ES-I3 (cell line): Measurements from ENCODE around the gene PCCA.
"Not testable (repeated sequence)": the region's sequence is repeated elsewhere in the genome, so short reads cannot be mapped to it uniquely, and the experiment has no call there.

Experiments used
- H3K36me3 ChIP-seq: 2 replicates; pipeline ENCODE4 v1.6.1; 2013; ENCODE audit warnings: mild to moderate bottlenecking, low read length, control low read depth, moderate library complexity; ENCODE audit not compliant: insufficient read depth
- H3K4me1 ChIP-seq: 2 replicates; pipeline ENCODE4 v1.6.1; 2013; ENCODE audit warnings: mild to moderate bottlenecking, control low read depth, low read length; ENCODE audit not compliant: insufficient read depth
- H3K9ac ChIP-seq: 2 replicates; pipeline ENCODE4 v1.6.1; 2013; ENCODE audit warnings: low read depth, mild to moderate bottlenecking, low read length, moderate library complexity
- H3K9me3 ChIP-seq: 2 replicates; pipeline ENCODE4 v1.6.1; 2013; ENCODE audit warnings: mild to moderate bottlenecking, low read length, moderate library complexity; ENCODE audit not compliant: control insufficient read depth, insufficient read depth

The PCCA gene

DNA sequence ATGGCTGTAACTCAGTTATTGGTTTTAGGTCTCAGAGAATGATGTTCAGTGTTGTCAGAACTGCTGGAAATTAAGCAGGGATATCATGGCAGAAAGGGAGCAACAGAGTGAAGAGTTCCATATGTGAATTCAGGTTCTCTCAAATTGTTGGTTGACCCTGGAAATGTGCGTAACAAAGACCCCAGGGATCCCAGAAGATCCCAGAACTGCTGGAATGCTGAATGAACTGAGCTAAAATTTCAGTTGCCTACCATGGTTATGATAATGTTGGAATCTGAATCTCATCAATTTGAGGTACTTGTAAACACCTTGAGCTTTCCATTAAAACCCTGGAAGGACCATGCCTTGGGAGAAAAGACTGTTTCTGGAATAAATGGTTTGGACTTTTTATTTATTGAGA is 268.9 kb downstream of the PCCA start:
- peaks cover 8% of the 10 kb centered on the region; the same call in 1 of the 2 replicates for H3K4me1 ChIP-seq
- no peaks in the 10 kb centered on the region for H3K36me3 ChIP-seq
- no peaks in the 10 kb centered on the region for H3K9me3 ChIP-seq
- no peak overlapping the region for H3K9ac ChIP-seq

DNA sequence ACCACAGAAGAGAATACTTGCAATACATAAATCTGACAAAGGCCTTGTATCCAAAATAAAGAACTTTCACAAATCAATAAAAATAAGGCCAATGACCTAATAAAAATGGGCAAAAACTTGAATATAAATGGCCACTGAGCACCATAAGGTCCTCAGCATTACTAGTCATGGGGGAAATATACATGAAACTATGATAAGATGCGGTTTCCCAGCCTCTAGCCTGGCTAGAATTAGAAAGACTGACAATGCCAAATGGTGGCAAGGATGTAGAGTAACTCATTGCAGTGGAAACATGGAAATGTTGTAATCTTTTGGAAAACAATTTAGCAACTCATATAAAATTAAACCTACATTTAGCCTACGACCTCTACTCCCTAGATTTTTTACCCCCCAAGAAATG is 272.6 kb downstream of the PCCA start:
- no peak overlapping the region for H3K9ac ChIP-seq
- H3K9me3 ChIP-seq: no peaks in the 10 kb centered on the region
- H3K36me3 ChIP-seq: no peaks in the 10 kb centered on the region
- peaks cover 17% of the 10 kb centered on the region for H3K4me1 ChIP-seq

DNA sequence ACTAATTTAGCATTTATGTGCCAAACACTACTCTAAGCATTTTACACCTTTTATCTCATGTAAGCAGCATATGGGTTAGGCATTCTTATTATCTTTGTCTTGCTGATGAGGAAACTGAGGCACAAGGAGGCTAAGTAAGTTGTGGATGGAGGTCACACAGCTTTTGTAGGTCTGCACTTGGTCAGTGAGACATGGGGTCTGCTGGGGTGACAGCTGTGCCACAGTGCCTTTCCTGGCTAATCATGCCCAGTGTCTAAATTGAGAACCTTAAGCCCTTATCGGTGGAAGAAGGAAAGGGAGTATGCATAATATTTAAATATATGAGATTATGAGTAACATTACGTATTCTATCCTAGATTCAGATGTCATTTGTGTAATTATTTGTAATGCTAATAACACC is 273.5 kb downstream of the PCCA start:
- Histone ChIP-seq H3K4me1 (peaks cover 13% of the 10 kb centered on the region), H3K9me3 (no peaks in the 10 kb centered on the region), H3K9ac (no peak overlapping the region), H3K36me3 (no peaks in the 10 kb centered on the region)

DNA sequence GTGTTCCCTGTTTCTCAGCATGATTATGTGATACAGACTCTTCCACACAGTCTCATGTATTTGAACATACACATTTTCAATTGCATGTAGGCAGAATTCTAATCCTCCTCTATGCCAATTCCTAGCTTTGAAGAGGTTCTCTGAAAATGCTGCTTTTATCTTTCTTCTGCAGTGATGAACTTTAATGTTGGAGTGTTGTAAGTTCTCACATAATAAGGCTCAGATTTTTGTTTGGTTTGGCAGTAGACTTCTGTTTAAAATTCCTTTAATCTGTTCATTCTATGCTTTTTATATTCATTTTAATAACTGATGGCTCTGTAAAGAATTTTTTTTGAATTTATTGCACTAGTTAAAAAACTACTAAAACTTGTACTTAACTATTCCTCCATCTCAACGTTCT is 273.9 kb downstream of the PCCA start:
- Histone ChIP-seq H3K9ac (no peak overlapping the region), H3K36me3 (no peaks in the 10 kb centered on the region), H3K9me3 (no peaks in the 10 kb centered on the region), H3K4me1 (peaks cover 10% of the 10 kb centered on the region)

DNA sequence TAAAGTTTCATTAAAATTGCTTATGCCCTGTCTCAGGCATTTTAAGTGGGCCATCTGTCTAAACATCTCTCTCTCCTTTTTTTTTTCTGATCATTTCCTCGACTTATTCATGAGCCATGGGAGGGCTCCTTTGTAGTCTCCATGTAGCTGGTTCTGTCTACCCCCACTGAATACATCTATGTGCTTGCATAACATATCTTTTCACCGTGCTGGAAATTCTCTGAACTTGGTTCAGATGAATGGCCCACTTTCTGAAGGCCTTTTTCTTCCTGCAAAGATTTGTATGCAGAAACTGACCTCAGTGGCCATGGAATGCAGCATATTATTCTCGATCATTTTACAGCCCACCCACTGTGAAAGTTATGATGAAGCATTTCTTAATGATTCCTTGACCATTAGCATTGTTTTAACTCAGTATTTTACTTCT is 274.4 kb downstream of the PCCA start:
- Histone ChIP-seq H3K9me3 (no peaks in the 10 kb centered on the region), H3K4me1 (peaks cover 10% of the 10 kb centered on the region), H3K36me3 (no peaks in the 10 kb centered on the region), H3K9ac (no peak overlapping the region)

DNA sequence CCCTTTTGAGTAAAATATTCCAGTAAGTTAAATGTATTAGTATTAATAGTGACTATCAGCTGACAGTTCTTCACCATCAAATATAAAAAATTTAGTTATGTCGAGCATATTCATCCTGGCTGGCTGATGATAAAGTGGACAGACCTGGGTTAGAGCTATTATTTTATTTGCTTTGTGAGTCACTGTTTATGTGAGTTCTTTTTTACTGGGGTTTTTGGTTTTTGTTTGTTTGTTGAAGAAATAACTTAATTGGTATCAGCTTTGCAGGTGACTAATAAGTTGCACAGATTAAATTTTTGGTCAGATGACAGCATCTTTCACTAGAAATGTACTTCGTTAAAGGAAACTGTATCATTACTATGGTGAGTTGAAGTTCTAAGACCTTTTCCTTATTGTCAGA is 275.0 kb downstream of the PCCA start:
- Histone ChIP-seq H3K9ac (no peak overlapping the region), H3K9me3 (no peaks in the 10 kb centered on the region), H3K36me3 (no peaks in the 10 kb centered on the region), H3K4me1 (peaks cover 10% of the 10 kb centered on the region)

DNA sequence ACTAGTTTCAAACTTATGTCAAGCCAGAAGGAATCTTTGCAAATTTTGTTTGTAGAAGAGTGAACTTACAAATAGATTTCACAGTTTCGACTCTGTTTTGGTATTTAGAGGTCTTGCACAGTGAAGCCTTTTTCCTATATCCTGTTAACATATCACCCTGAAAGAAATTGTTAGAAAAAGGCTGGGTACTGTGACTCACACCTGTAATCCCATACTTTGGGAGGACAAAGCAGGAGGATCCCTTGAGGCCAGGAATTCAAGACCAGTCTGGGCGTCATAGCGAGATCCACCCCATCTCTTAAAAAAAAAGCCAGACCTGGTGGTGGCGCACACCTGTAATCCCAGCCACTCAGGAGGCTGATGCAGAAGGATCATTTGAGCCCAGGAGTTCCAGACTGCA is 275.7 kb downstream of the PCCA start:
- H3K36me3 ChIP-seq: no peaks in the 10 kb centered on the region
- H3K9ac ChIP-seq: no peak overlapping the region
- H3K9me3 ChIP-seq: no peaks in the 10 kb centered on the region
- peaks cover 10% of the 10 kb centered on the region for H3K4me1 ChIP-seq

DNA sequence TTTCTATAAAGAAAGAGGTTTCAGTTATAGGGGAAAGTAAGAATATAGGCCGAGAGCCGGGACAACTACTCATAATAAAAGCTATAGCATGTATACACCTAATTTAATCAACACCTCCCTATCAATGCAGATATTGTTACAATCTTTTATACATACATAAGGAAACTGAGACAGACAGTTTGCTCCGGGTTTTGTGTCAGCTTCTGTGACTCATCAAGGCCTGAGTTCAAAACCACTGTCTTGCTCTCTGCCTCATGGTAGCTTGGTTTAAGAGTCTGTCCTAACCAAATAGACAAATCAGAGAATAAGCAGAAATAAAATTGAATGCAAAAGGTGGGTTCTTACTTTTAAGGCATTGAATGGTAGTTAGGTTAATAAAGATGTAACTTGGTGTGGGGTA is 276.8 kb downstream of the PCCA start:
- Histone ChIP-seq H3K36me3 (no peaks in the 10 kb centered on the region), H3K9ac (no peak overlapping the region), H3K4me1 (peaks cover 10% of the 10 kb centered on the region), H3K9me3 (no peaks in the 10 kb centered on the region)

DNA sequence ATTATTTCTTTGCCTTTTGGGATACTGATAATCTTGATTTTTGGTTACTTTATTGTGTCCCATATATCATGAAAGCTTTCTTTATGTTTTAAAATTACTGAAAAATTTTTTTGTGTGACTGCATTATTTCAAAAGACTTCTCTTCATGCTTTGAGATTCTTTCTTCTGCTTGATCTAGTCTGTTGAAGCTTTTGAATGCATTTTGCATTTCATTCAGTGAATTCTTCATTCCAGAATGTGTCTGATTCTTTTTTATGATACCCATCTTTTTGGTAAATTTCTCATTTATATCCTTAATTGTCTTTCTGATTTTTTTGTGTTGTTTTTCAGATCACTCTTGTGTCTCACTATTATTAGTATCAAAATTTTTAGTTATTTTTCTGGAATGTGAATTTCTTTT is 289.6 kb downstream of the PCCA start:
- Histone ChIP-seq H3K4me1 (peaks cover 7% of the 10 kb centered on the region; the same call in 1 of the 2 replicates), H3K9ac (no peak overlapping the region), H3K36me3 (no peaks in the 10 kb centered on the region; the same call in 1 of the 2 replicates), H3K9me3 (no peaks in the 10 kb centered on the region; the same call in 1 of the 2 replicates)

DNA sequence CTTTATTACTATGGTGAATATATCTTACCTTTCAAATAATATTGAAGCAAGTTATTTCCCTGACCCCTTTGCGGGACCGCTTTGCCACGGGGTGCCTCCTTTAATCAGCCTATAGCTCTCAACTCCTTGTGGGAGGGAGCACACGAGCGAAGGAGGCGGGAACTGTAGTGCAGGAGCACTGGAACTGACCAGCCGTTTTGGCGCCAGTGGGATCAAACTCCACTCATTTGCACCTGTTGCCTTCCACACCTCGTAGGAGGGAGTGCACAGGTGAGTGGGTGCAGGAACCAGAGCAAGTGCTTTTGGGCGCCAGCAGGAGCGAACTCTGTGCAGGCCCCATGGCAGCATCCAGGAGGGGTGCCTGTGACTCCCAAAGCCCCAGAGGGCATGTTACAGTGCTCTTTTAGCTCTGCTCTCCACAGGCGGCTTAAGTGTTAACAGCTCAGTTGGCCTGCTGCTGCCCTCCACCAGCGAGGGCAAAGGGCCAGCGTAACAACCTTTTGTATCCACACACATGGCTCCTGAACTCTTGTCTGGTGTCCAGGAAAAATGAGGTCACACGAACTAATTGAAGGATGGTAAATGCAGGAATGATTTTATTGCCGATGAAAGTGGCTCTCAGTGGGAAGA is 292.8 kb downstream of the PCCA start:
- Histone ChIP-seq H3K36me3 (no peaks in the 10 kb centered on the region), H3K4me1 (peaks cover 7% of the 10 kb centered on the region; the same call in 1 of the 2 replicates), H3K9me3 (no peaks in the 10 kb centered on the region), H3K9ac (no peak overlapping the region)

DNA sequence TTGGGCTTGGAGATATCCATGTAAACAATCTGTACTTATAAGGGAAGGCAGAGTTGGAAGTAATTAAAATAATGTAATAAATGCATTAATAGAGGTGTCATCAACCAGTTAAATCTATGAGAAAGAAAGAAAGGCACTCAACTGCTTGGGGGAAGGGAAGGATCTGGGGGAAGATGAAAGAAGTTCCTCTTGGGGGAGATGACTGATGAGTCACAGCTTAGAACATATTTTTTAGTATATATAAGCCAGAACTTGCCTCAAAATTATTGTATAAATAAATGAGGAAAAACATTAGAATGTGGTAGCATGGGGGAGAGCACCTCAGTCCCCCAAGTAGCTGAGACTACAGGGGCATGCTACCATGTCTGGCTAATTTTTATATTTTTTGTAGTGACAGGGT is 293.9 kb downstream of the PCCA start:
- no peak overlapping the region for H3K9ac ChIP-seq
- peaks cover 7% of the 10 kb centered on the region; the same call in 1 of the 2 replicates for H3K4me1 ChIP-seq
- H3K36me3 ChIP-seq: no peaks in the 10 kb centered on the region
- H3K9me3 ChIP-seq: no peaks in the 10 kb centered on the region

DNA sequence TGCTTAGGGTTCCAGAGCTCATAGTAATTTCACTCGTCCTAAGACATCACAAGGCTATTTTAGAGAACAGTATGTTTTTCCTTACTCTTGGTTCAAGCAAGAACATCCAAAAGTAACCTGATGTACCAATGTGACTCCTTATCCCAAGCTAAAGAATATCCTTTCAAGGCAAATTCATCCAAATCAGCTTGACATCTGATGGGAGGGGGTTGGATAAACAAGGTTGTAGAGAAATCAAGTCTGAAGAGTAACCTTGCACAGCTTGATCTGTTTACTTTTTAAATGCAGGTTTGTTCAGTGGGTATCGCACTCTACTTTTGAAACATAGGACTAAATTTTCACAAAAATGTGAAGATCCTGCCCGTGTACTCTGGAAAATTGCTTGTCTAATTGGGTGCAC is 298.5 kb downstream of the PCCA start:
- H3K36me3 ChIP-seq: no peaks in the 10 kb centered on the region
- H3K4me1 ChIP-seq: peaks cover 17% of the 10 kb centered on the region
- H3K9ac ChIP-seq: no peak overlapping the region
- no peaks in the 10 kb centered on the region for H3K9me3 ChIP-seq

DNA sequence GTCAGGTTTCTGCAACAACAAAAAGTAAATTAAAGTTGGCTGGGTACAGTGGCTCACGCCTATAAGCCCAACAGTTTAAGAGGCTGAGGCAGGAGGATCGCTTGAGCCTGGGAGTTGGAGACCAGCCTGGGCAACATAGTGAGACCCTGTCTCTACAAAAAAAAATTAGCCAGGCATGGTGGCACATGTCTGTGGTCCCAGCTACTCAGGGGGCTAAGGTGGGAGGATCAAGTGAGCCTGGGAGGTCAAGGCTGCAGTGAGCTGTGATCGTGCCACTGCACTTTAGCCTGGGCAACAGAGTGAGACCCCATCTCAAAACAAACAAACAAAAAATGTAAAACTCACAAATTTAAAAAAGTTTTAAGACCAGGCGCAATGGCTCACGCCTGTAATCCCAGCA is 299.3 kb downstream of the PCCA start:
- peaks cover 19% of the 10 kb centered on the region for H3K4me1 ChIP-seq
- not testable (repeated sequence) for H3K36me3 ChIP-seq, H3K9ac ChIP-seq

DNA sequence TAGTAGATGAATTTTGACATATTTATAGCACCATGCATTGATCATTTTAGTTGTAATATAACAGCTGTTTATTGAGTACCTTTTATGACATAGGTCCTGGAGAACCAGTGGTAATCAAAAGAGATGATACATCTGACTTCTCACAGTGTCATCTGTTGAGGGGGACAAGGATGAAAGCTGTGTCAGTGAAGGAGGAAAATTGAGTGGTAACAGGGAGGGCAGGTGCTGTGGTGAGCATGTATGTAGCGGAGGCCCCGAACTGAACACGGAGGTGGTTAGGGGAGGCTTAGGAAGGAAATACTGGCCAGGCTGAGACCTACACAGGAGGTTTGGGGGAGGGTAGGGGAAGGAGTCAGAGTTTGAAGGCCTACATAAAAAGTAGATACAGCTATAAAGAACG is 300.0 kb downstream of the PCCA start:
- Histone ChIP-seq H3K9me3 (no peaks in the 10 kb centered on the region), H3K4me1 (peaks cover 22% of the 10 kb centered on the region), H3K36me3 (no peaks in the 10 kb centered on the region), H3K9ac (no peak overlapping the region)

More for the DNA sequence above, 299.3 kb downstream of the PCCA start:
- H3K9me3 ChIP-seq: not testable (repeated sequence)

DNA sequence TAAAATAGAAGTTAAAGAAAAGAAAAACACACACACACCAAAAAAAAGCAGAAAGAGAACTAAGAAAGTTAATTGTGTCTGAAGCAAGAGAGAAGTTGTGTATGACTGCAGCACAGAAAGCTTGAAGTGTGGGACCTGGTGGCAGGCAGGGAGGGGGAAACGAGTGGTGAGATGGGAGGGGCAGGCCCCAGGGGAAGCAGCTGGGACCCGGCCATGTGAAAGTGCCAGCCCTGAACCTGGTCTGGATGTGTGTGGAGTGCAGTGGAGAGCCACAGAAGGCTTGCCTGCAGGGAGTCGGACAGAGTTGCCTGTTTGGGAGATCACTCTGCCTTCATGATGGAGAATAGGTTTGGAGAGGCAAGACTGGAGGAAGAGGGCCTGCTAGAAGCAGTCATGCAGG is 300.7 kb downstream of the PCCA start:
- Histone ChIP-seq H3K36me3 (no peaks in the 10 kb centered on the region), H3K9ac (no peak overlapping the region), H3K4me1 (peaks cover 29% of the 10 kb centered on the region), H3K9me3 (no peaks in the 10 kb centered on the region)
